Karpas-422 (cell line): Measurements from ENCODE around the gene MDP1. TPM values are rescaled to one million over a fixed set of nuclear protein-coding genes. Genes with fewer than 3 reads are reported as not detected.
A peak's percentile ranks its signal among the peaks of the same experiment; 100 is the strongest.

ENCODE experiments used
- DNase-seq: peaks from one replicate; pipeline ENCODE4 v3.0.0-alpha.2; 2015
- H2AFZ ChIP-seq: fragments of 200-600 bp; sonication (generic); 2 replicates; pipeline ENCODE4 v1.6.1; 2014; ENCODE audit warnings: antibody characterized with exemption, low read length, mixed read lengths
- H3K27ac ChIP-seq: fragments of 200-600 bp; sonication (generic); 2 replicates; pipeline ENCODE4 v1.5.1; 2014; ENCODE audit warnings: mild to moderate bottlenecking, low read length, moderate library complexity
- H3K27me3 ChIP-seq: fragments of 200-600 bp; sonication (generic); 2 replicates; pipeline ENCODE4 v1.6.1; 2014; ENCODE audit warnings: low read length, mixed read lengths
- H3K36me3 ChIP-seq: fragments of 200-600 bp; sonication (generic); 2 replicates; pipeline ENCODE4 v1.6.1; 2014; ENCODE audit warnings: low read length, mixed read lengths; ENCODE audit not compliant: insufficient read depth
- H3K4me1 ChIP-seq: fragments of 200-600 bp; sonication (generic); 2 replicates; pipeline ENCODE4 v1.6.1; 2014; ENCODE audit warnings: mild to moderate bottlenecking, low read length, mixed read lengths
- H3K4me2 ChIP-seq: fragments of 200-600 bp; sonication (generic); 2 replicates; pipeline ENCODE4 v1.6.1; 2014; ENCODE audit warnings: low read length, low read depth, mild to moderate bottlenecking; ENCODE audit not compliant: poor library complexity, severe bottlenecking
- H3K4me3 ChIP-seq: fragments of 200-600 bp; sonication (generic); 2 replicates; pipeline ENCODE4 v1.5.1; 2014; ENCODE audit warnings: mild to moderate bottlenecking, antibody characterized with exemption, low read length, mixed read lengths
- H3K79me2 ChIP-seq: fragments of 200-600 bp; sonication (generic); 2 replicates; pipeline ENCODE4 v1.6.1; 2014; ENCODE audit warnings: mild to moderate bottlenecking, low read length, mixed read lengths
- H3K9ac ChIP-seq: fragments of 200-600 bp; sonication (generic); 2 replicates; pipeline ENCODE4 v1.6.0; 2014; ENCODE audit warnings: low read length
- H3K9me2 ChIP-seq: fragments of 200-600 bp; sonication (generic), shearing (Covaris generic); replicated peaks from 2 replicates; pipeline ENCODE4 v1.6.0; 2014; ENCODE audit warnings: mild to moderate bottlenecking, low read length, moderate library complexity; ENCODE audit not compliant: insufficient read depth
- H3K9me3 ChIP-seq: fragments of 300-700, 200-600 bp; sonication (generic); 2 replicates; pipeline ENCODE4 v1.6.1; 2014; ENCODE audit warnings: low read length, mixed read lengths
- H4K20me1 ChIP-seq: fragments of 200-600 bp; sonication (generic); 2 replicates; pipeline ENCODE4 v1.6.1; 2014; ENCODE audit warnings: mild to moderate bottlenecking, antibody characterized with exemption, low read length, low read depth; ENCODE audit not compliant: insufficient read depth
- total RNA-seq: library from RNA; depleted of rRNA; stranded (reverse); fragments of >200 nt; shearing (Covaris generic); gene quantifications from 2 replicates; pipeline ENCODE4 v1.2.3, GENCODE V29; 2014; ENCODE audit warnings: low replicate concordance

MDP1 gene
- total RNA-seq, 1 experiment from 2014 or later: 35.4 TPM

DNA sequence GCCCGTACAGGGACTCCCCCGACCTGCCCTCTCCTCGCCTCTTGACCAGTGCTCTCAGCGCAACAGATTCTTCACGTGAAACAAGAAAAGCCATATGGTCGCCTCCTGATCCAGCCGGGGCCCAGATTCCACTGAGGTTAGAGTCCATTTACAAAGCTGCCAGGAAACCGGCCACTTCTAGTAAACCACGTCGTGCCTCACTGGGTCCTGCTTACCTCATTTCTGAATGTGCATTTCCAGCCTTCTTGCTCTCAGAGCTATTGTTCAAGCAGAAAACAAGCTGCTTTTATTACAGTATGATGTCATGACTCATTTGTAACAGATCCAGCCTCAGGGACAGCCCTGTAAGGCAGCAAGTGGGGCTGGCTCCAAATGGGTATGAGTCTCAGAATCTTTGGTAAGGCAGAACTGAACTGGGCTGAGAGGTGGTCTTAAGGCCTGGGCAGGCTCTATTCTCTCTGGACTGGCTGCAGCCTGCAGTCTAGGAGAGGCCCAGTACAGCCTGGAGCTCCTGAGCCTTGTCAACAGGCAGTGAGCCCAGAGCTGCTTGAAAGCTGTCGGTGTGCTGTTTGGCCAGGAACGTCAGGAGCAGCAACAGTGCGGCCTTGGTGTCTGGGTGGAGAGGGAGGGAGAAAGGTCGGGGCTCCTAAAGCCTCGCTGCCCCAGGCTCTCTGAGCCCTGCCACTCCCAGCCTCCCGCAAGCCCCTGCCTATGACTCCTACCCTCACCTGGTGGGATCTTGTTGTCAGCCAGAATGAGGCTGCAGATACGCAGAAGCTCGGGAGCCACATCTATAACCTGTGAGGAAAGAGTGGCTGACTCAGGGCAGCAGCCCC lies 35.7 kb downstream of the MDP1 start:
- Histone ChIP-seq H3K4me1 (no peaks in the 10 kb centered on the region), H2AFZ (no peak overlapping the region), H3K79me2 (no peaks in the 10 kb centered on the region), H3K4me3 (no peak overlapping the region), H3K4me2 (no peak overlapping the region), H3K9me3 (no peaks in the 10 kb centered on the region), H3K36me3 (peaks cover 32% of the 10 kb centered on the region), H3K9ac (no peak overlapping the region), H4K20me1 (0 out of 2 replicates have a peak, but pooled peaks cover 4% of the 10 kb centered on the region), H3K27me3 (no peaks in the 10 kb centered on the region), H3K9me2 (no peaks in the 10 kb centered on the region), H3K27ac (no peak overlapping the region)
- DNase-seq: no peak

DNA sequence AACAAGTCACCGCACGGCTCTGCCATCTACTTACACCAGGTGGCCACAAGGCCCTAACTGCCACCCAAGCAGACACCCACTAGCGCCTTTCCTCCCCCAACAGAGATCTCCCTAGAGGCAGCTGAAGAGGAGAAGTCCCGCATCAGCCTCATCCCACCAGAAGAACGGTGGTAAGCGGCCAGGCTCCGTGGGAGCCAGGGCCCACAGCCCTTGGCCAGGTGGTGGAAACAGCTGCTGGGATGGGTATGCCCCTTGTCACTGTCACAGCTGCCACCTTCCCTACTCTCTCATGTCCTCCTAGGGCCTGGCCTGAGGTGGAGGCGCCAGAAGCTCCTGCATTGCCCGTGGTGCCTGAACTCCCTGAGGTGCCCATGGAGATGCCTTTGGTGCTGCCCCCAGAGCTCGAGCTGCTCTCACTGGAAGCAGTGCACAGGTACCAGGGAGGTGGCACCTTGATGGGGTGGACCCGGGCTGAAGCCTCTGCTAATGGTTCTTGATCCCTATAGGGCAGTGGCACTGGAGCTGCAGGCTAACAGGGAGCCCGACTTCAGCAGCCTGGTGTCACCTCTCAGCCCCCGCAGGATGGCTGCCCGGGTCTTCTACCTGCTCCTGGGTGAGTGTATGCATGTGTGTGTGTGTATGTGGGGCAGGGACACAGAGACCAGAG lies 36.4 kb downstream of the MDP1 start:
- H3K36me3 ChIP-seq: peaks cover 32% of the 10 kb centered on the region

DNA sequence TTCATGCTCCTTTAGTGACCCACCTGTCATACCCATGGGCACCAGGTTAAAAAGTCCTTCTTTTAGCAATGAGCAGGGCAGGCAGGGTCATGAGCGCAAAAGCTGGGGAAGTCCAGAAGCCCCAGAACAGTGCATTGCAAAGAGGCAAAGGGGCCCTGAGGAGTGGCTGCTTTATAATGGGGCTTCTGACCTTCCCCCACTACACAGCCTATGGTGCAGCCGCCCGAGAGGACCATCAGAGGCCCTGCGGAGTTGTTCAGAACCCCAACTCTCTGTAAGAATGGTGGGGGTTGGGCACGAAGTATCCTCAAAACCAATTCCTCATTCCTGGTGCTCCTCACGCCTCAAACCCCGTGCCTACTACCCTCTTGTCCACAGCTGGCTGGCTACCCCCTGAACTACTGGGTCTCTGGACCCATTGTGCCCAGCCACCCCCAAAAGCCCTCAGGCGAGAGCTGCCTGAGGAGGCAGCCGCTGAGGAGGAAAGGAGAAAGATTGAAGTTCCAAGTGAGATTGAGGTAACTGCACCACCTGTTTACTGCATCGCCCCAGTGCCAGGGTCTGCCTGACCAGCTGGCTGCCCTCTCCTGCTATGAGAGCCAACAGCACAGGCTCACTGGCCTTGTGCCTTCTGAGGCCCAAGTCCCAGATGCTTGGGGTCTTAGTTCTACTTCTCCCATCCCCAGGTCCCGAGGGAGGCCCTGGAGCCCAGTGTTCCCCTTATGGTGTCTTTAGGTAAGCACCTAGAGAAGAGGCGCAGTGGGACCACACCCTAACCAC lies 37.3 kb downstream of the MDP1 start:
- no peaks in the 10 kb centered on the region for H3K9me2 ChIP-seq
- H3K9ac ChIP-seq: no peak overlapping the region
- no peak overlapping the region for H3K4me3 ChIP-seq
- H3K27me3 ChIP-seq: no peaks in the 10 kb centered on the region
- no peak overlapping the region for H2AFZ ChIP-seq
- H3K36me3 ChIP-seq: peaks cover 32% of the 10 kb centered on the region
- no peak overlapping the region for H3K27ac ChIP-seq
- no peak overlapping the region for H3K4me2 ChIP-seq
- no peaks in the 10 kb centered on the region for H3K79me2 ChIP-seq
- H3K4me1 ChIP-seq: no peaks in the 10 kb centered on the region
- DNase-seq: no peak
- no peaks in the 10 kb centered on the region for H3K9me3 ChIP-seq
- H4K20me1 ChIP-seq: 0 out of 2 replicates have a peak, but pooled peaks cover 4% of the 10 kb centered on the region

More for the DNA sequence above, 36.4 kb downstream of the MDP1 start:
- H3K4me2 ChIP-seq: no peak overlapping the region
- no peaks in the 10 kb centered on the region for H3K27me3 ChIP-seq
- H3K4me1 ChIP-seq: no peaks in the 10 kb centered on the region
- no peak for DNase-seq
- H3K9me3 ChIP-seq: no peaks in the 10 kb centered on the region
- no peak overlapping the region for H3K9ac ChIP-seq
- H4K20me1 ChIP-seq: 0 out of 2 replicates have a peak, but pooled peaks cover 4% of the 10 kb centered on the region
- H3K4me3 ChIP-seq: no peak overlapping the region
- H3K79me2 ChIP-seq: no peaks in the 10 kb centered on the region
- H3K27ac ChIP-seq: no peak overlapping the region
- H2AFZ ChIP-seq: no peak overlapping the region
- H3K9me2 ChIP-seq: no peaks in the 10 kb centered on the region

DNA sequence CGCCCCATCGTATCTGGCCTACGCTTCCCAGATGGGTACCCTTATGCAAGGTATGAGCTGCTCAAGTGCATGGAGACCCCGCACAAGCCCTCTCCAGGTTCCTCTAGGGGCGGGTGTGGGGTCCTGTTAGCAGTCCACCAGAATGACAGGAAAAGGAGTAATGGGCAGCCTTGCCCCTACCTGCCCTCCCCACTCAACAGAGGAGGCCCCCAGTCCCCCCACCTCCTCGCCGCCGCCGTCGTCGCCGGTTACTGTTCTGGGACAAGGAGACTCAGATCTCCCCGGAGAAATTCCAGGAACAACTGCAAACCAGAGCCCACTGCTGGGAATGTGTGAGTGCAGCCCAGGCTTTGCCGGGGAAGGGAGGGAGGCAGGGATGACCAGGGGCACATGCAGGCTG lies 38.0 kb downstream of the MDP1 start:
- peaks cover 5% of the 10 kb centered on the region for H3K79me2 ChIP-seq
- H3K9me3 ChIP-seq: no peaks in the 10 kb centered on the region
- no peak for DNase-seq
- no peak overlapping the region for H3K4me3 ChIP-seq
- no peak overlapping the region for H2AFZ ChIP-seq
- peaks cover 5% of the 10 kb centered on the region for H3K4me1 ChIP-seq
- no peaks in the 10 kb centered on the region for H3K9me2 ChIP-seq
- no peak overlapping the region for H3K4me2 ChIP-seq
- H3K36me3 ChIP-seq: peaks cover 34% of the 10 kb centered on the region
- 0 out of 2 replicates have a peak, but pooled peaks cover 4% of the 10 kb centered on the region for H4K20me1 ChIP-seq
- no peak overlapping the region for H3K27ac ChIP-seq
- H3K9ac ChIP-seq: no peak overlapping the region
- H3K27me3 ChIP-seq: no peaks in the 10 kb centered on the region

DNA sequence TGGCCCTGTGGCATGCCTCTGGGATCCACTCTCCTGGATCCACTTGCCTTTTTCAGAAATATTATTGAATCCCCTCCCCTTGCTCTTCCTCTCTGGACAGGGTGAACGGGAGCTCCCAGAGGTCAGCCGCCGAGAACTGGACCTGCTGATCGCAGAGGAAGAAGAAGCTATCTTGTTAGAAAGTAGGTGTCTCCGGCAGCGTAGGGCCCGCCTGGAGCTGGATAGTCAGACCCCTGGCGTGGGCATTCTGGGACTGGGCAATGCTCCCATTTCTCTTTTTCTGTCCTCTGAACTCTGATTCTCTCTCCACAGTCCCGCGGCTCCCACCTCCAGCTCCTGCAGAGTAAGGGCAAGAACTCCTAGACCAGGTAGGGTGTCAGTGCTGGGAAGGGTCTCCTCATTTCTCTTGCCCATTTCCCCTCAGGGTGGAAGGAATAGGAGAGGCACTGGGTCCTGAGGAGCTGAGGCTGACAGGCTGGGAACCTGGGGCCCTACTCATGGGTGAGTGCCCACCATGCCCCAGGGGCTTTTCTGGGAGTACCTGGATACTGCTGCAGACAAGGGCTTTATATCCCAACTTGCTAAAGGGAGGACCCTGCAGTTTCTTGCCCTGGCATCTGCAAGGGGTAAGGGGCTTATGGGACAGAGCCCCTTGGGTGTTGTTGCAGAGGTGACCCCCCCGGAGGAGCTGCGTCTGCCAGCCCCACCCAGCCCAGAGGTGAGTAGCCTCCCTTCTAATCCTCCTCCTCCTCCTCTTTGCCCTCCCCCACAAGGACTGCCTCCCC lies 38.6 kb downstream of the MDP1 start:
- Histone ChIP-seq H3K36me3 (peaks cover 37% of the 10 kb centered on the region), H3K4me3 (no peak overlapping the region), H3K9ac (no peak overlapping the region)

DNA sequence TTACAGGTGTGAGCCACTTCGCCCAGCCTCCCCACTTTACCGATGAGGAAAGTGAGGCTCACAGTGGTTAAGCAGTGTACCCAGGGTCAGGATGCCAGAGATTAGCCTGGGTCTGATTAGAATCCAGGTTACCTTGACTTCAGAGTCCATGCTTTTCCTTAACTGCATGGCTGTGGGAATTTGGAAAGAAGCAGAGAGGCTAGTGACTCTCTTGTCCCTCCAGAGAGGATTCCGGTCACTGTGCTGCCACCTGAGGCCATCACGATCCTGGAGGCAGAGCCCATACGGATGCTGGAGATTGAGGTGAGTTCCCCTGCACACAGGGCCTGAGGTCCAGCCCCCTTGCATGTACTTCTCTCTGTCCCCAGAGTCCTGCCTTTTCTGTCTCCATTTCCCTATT lies 39.3 kb downstream of the MDP1 start:
- no peaks in the 10 kb centered on the region for H3K27me3 ChIP-seq
- H3K4me1 ChIP-seq: peaks cover 7% of the 10 kb centered on the region
- H4K20me1 ChIP-seq: 0 out of 2 replicates have a peak, but pooled peaks cover 4% of the 10 kb centered on the region
- no peaks in the 10 kb centered on the region for H3K9me2 ChIP-seq
- H3K9ac ChIP-seq: no peak overlapping the region
- H3K79me2 ChIP-seq: peaks cover 15% of the 10 kb centered on the region
- no peaks in the 10 kb centered on the region for H3K9me3 ChIP-seq
- H3K4me2 ChIP-seq: no peak overlapping the region
- H2AFZ ChIP-seq: no peak overlapping the region
- H3K36me3 ChIP-seq: peaks cover 37% of the 10 kb centered on the region
- H3K27ac ChIP-seq: no peak overlapping the region
- H3K4me3 ChIP-seq: no peak overlapping the region
- no peak for DNase-seq

More for the DNA sequence above, 38.6 kb downstream of the MDP1 start:
- H3K4me2 ChIP-seq: no peak overlapping the region
- peaks cover 7% of the 10 kb centered on the region for H3K4me1 ChIP-seq
- no peak overlapping the region for H3K27ac ChIP-seq
- no peaks in the 10 kb centered on the region for H3K9me2 ChIP-seq
- peaks cover 12% of the 10 kb centered on the region for H3K79me2 ChIP-seq
- no peaks in the 10 kb centered on the region for H3K27me3 ChIP-seq
- H4K20me1 ChIP-seq: 0 out of 2 replicates have a peak, but pooled peaks cover 4% of the 10 kb centered on the region
- no peak overlapping the region for H2AFZ ChIP-seq
- H3K9me3 ChIP-seq: no peaks in the 10 kb centered on the region
- no peak for DNase-seq

DNA sequence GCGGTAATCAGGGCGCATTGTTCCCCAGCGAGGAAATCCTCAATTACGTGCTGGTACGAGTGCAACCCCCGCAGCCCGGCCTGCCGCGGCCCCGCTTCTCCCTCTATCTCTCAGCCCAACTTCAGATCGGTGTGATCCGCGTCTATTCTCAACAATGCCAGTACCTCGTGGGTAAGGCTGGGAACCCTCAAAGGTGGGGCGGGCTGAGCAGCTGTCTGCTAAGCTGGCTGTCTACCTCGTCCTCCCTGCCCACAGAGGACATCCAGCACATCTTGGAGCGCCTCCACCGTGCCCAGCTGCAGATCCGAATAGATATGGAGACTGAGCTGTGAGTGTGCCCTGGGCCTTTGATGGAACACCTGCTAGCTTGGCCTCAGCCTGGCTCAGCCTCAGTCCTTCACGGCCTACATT lies 43.0 kb downstream of the MDP1 start:
- H3K27me3 ChIP-seq: no peaks in the 10 kb centered on the region
- no peaks in the 10 kb centered on the region for H3K9me3 ChIP-seq
- peak overlapping the region; percentile 75 for H3K9ac ChIP-seq
- H3K36me3 ChIP-seq: peaks cover 15% of the 10 kb centered on the region; the same call in 1 of the 2 replicates
- peaks cover 7% of the 10 kb centered on the region for H3K4me1 ChIP-seq
- DNase-seq: no peak
- peaks cover 15% of the 10 kb centered on the region for H3K79me2 ChIP-seq
- H2AFZ ChIP-seq: no peak overlapping the region
- peak overlapping the region; percentile 70 for H3K4me2 ChIP-seq
- H3K27ac ChIP-seq: 0 out of 2 replicates have a peak overlapping the region, but pooled peaks have one; percentile 52
- no peaks in the 10 kb centered on the region for H4K20me1 ChIP-seq
- no peaks in the 10 kb centered on the region for H3K9me2 ChIP-seq
- peak overlapping the region; percentile 64 for H3K4me3 ChIP-seq
